ENCODE measurements around the gene PYGL.

DNA sequence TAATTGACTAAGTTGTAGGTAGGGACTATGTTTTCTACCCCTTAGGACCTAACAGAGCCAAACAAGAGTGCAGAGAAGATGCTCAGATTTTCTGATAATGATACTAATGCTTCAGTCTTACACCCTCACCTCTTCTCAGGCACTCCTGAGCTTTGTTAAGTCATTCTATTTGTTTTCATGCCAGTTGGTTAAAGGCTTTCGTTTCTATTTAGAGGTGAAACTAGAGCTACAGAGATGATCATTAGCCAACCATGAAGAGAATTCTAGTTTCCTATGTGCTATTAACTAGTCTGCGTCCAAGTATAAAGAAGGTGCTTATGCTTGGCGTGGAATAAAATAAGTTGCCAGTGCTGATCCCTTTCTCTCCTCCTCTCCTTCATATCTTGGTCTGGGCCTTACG, 34.6 kb upstream of the PYGL start:
- TF ChIP-seq GATA3 (IDR thresholded peaks at IDR 0.05; ENCODE audit: low read depth, low read length) (no peak; the same call in 1 of the 2 replicates), GATA2 (IDR thresholded peaks at IDR 0.05; ENCODE audit: low read depth, low read length) (no peak)
